AG08395 (cell line): ENCODE data around the gene FOXP4.

Experiments used
- DNase-seq: peaks from one replicate; pipeline ENCODE4 v3.0.0; 2012; ENCODE audit warnings: mixed read lengths, low spot score

FOXP4 gene

DNA sequence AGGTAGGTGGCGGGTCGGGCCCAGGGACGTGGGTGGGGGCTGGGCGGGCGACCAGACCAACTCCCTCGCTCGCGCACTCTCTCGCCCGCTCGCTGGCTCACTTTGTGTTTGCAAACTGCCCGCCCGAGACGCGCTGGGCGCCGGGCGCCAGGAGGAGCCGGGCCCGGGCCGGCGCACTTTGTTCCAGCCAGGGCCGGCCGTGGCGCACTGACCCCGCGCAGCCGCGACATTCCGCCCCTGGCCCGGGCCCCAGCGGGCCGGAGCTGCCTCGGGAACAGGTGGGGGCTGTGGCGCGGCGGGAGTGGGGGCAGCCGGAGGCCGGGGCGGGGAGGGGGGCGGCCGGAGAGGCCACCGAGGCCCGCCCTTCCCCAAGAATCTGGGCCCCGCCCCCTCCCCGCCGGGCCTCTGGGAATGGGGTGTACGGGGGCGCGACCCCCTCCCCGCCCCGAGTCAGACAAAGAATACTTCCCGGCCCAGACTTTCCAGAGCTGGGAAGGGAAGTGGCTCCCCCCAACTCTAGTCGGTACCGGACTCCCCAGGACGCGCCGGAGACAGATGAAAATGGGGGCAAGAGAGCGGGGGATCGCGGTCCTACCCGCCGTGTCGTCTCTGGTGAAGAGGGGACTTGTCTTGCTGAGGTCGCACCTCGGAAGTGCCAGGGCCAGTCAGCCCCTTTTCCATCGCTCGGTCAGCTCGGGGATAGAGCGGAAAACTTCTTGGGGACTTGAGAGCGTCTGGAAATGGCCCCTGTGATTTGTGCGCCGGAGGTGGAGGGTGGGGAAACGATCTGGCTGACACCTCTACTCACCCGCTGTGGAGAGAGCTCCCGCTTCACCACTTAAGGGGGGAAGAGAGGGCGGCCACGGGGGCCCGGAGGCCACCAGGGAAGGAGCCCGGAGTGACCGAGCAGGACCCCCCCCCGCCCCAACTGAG is 951 bp downstream of the FOXP4 start:
- peak; percentile 18 for DNase-seq

DNA sequence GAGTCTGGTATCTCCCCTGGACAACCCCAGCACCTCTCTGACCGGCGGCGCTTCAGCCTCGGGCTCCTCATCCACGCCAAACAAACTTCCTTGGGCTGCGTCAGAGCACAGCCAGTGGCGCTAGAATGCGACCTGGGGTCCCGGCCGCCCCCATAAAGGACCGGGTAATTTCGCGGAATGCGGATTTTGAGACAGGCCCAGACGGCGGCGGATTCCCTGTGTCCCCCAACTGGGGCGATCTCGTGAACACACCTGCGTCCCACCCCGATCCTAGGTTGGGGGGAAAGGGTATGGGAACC is 1.6 kb downstream of the FOXP4 start:
- no peak for DNase-seq

DNA sequence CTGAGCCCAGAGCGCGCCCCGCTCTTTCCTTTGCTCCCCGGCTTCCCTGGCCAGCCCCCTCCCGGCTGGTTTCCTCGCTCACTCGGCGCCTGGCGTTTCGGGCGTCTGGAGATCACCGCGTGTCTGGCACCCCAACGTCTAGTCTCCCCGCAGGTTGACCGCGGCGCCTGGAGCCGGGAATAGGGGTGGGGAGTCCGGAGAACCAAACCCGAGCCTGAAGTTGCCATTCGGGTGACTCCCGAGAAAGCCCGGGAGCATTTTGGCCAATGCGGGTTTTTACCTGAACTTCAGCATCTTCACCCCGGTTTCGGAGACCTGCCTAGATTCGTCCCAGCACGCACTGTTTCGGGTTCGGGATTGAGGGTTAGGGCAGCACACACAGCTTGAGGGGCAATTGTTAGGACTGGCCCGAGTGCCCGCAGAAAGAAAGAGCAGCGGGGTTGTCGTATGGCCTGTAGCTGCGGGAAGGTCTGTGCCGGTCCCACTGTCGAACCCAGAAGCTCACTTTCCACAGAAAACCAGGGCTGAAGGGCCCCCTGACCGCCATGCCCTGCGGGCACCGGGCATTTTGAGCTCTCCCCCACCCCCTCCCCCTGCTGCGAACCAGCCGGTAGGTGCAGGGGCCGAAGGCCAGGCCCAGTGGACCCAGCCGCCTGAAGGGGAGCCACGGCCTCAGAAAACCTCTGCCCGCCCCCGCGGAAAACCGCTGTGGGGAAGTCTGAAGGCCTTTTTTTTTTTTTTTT is 2.1 kb downstream of the FOXP4 start:
- DNase-seq, result no peak

DNA sequence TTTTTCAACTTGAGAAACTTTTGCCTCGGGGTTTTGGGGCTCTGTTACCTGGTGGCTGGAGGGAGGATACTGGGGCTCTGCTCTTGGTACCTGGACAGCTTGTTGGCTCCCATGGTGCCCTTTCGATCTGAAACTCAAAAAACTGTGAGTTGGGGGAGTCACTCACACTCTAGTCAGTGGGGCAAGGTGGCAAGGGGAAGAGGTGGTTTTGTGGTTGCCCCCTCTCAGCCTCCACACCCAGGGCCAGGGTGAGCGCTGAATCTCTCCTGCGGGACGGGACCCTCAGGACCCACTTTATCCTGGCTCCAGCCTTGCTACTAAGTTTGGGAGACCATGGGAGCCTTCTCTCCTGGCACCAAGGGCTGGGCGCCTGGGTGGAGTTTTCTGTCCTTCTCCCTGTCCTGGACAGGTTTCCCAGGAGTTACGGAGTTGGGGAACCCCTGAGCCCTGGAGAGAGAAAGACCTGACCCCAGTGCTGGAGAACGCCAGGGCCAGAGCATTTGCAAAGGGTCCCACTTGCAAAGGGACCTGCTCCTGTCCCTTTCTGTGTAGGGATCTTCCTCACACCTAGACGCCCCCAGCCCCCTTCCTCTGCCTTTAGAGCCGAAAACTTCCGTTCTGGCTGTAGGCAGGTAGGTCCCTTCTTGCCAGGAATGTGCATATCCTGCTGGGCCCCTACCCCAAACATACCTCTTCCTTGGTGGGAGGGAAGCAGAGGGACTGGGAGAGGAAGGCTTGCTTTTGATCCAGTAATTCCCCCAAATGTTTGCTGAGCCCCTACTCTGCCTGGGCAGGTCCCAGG is 2.9 kb downstream of the FOXP4 start:
- DNase-seq, result no peak

DNA sequence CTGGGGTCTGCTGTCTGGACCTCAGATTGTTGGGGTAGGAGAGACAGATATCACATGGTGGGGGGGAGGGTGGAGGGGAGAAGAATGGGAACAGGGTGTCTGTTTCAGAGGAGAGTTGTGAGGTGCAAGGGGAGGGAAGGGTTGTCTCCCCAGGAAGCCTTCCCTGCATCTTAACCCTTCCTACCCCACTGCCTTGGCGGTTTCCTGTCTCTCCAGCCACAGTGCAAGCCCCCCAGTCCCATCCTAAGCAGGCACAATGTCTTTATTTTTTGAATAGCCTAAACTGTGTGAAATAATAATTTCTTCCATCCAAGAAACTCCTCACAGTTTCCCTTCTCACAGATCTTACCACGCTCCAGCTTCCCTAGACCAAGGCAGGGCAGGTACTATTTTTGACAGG is 3.5 kb downstream of the FOXP4 start:
- no peak for DNase-seq

DNA sequence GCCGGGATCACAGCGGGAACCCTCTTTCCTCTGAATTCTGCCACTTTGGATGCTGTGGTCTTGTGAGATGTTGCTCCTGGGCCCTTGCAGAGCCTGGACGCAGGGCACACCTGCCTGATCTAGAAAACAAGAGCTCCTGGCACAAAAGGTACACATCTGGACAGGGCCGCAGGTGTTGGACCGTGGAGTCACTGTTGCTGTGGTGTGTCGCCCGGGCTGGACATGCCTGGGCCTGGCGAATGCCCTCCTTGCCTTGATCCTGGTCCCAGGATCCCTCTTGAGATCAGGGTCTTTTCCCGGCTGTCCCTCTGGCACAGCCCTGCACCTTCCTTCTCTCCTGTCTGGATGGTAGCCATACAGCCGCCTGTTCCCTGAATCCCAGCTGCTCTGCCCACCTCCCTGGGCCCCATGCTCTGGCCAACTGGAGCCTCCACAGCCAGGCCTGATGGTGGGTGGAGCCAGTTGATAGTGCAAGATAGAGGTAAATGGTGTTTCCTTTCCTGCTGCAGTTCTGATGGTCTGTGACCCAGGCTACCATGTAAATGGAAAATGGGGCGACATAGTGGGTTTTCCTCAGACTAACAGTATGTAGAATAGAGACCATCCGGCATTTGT is 5.0 kb downstream of the FOXP4 start:
- DNase-seq, result no peak

DNA sequence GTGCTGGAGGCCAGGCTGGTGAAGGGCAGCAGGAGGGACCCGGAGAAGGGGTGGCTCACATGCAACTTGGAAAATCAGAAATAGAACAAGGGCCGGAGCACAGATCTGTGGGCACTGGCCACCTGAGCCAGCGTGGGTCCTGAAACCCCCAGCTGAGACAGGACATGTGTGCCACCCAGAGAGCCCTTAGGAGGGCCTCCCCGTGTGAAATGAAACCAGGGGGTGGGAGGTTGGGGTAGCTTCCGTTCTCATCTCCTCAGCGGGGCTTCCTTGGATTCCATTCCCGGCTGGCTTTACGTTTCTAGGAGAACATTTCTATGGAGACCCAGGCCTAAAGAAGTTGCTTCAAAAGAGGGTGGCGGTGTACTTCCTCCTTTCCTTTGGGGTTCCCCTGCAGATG is 5.7 kb downstream of the FOXP4 start:
- DNase-seq, result no peak

DNA sequence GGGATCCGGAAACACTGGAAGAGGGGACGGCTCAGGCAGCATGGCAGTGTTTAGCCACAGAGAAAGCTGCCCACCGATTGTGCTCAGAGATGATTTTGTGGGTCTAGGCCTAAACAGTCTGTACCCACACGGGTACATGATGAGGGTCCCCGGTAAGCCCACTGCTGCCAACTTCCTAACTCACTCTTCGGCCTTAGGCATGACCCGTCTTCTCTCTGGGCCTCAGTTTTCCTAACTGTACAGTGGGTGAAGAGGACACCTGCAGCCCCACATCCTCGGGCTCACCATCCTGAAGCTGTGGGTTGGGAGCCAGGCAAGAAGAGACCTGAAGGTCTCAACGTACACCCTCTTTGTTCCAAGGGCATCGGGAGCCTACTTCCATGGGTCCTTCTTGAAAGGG is 6.5 kb downstream of the FOXP4 start:
- no peak for DNase-seq

DNA sequence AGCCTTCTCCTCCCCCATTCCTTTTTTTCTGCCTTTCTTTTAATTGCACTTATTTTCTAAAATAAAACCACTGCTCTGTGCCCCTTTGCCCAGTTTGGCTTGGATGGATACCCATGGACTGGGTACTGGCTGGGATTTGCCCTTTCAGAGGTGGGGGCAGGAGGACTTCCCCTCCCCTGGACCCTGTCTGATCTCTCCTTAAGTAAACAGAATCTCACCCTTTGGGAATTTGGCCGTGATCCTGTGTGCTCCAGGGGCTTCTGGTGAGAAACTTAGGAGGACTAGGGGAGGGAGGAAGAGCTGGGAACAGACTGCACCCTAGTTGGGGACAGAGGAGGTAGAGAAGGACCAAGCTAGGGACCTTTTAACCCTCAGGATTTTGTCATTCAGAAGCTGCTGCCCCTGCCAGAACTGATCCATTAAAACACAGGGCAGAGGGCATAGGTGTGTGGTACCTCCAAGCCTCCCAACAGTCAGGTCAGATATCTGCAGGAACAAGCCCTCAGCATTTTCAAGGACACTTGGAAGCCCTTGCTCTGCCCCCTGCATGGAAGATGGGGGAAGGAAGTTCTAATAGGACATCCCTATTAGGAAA is 7.3 kb downstream of the FOXP4 start:
- no peak for DNase-seq

DNA sequence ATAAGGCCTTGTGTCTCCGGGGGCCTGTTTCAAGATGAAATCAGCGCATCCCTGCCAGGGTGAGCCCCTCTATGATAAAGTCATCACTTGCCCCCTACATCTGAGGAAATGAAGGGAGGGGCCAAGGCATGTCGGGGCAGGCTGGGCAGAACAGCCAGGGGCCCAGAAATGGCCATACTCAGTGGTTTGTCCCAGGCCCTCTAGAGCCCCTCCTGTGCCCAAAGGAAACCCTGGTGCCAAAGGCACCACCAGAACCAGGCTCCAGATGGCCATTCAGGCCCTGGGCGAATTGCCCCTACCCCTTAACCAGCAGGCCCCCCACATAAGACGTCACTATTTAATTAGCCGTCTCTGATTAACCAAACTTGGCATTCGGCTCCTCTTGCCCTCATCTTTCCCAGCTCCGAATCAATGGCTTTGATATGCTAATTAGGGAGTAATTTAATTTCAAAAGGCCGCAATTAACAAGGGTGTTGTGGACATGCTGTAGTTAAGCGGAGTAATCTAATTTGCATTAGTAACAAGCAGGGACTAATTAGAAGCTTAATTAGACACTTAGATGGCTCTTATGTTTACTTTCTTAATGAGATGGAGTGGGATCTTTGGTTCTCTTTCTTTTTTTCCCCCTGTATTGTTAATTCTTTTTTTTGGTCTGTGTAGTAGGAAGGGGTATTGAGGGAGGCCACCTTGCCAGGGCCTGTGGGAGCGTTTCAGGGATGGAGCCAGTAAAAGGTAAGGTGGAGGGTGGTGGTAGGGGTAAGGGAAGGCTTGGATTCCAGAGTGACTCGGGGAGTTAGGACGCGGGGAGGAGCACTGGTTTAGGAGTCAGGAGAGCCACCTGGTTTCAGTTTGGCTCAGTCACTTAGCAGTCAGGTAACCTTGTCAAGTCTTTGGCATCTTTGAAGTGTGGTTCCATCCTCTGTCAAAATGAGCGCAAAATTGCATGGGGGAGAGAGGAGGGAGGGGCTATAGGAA is 9.4 kb downstream of the FOXP4 start:
- DNase-seq, result no peak

DNA sequence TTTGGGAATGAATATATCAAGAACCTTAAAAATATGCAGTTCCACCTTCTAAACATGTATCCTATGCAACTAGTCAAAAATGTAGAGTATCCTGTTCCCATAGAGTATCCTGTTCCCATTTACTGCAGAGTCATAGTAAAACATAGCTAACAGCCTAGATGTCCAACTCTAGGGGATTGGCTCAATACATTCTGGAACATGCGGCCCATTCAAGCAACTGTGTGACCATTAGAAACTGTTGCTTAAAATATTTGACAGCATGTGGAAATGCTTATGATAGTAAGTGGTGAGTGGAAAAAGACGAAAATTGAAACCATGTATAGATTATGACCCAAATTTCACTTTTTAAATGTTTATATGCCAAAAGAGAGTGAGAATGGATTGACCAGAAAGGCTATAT is 11.2 kb downstream of the FOXP4 start:
- DNase-seq, result no peak

DNA sequence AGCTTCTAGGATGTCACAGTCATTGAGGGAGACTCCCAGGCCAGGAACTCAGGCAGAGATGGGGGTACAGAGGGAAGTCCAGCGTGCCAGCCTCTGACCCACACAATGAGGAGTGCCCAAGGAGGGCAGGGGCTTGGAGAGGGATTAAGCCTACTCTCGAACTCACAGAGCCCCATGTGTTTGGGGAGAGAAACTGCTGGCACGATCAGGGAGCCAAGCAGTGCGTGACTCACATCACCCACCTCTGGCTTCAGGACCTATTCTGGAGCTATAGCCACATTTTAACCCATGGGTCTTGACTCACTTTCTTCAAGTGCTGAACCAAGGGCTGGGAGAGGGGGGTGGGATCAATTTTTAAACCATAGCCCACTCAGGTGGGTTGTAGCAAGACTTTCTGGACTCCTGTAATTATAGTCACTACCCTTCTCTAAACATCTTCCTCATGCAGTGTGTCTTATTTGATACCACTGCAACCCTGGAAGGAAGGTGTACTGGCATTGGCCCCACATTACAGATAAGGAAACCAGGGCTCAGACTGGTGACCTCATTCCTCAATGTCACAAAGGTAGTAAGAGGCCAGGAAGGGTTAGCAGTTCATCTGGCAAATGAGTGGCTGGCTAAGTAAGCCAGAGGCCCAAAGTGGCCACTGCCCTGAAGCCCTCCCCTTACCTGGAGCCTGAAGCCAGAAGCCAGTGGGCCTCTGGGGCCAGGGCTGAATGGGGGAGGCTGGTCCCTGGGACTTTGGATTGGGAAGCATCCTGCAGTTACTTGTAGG is 12.0 kb downstream of the FOXP4 start:
- DNase-seq, result no peak

DNA sequence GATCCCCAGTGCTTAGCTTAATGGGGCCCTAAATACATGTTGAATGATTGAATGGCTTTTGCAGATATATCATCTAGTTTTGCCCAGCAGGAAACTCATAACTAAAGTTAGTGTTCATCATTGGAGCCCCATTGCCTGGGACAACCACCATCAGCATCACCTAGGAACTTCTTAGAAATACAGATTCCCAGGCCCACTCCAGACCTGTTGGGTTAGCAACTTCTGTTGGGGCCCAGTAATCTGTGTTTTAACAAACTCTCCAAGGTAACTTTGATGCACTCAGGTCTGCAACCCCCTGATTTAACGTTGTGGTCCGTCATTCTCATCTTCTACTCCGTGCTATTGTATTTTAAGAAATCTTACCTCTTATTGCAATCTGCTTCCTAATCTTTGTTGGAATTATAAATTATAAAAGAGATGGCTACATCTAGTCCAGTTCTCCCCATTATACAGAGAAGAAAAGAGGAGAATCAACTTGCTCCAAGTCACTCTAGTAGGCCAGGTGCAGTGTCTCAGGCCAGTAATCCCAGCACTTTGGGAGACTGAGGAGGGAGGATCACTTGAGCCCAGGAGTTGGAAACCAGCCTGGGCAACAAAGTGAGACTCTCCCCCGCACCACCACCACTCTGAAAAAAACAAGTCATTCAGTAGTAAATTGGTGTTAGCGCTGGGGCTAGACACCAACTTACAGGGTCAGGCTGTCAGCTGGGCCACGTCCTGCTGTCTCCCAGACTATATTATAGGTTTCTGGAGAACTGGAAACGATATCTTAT is 13.7 kb downstream of the FOXP4 start:
- no peak for DNase-seq

DNA sequence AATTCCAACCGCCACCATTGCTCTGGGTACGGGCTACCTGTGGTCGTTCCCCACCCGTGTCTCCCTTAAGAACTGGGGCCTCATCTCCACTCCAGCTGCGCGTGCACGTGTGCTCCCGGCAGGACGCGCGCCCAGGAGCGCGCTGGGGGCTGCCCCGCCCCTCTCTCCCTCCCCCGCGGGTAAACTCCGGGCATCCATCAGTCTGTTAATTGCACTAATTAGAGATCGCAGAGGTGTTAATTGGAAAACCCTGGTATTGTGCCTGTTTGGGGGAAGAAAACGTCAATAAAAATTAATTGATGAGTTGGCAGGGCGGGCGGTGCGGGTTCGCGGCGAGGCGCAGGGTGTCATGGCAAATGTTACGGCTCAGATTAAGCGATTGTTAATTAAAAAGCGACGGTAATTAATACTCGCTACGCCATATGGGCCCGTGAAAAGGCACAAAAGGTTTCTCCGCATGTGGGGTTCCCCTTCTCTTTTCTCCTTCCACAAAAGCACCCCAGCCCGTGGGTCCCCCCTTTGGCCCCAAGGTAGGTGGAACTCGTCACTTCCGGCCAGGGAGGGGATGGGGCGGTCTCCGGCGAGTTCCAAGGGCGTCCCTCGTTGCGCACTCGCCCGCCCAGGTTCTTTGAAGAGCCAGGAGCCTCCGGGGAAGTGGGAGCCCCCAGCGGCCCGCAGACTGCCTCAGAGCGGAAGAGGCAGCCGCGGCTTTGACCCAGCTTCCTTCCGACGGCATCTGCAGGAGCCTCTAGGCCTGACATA is 14.4 kb downstream of the FOXP4 start:
- DNase-seq, result peak; percentile 68

DNA sequence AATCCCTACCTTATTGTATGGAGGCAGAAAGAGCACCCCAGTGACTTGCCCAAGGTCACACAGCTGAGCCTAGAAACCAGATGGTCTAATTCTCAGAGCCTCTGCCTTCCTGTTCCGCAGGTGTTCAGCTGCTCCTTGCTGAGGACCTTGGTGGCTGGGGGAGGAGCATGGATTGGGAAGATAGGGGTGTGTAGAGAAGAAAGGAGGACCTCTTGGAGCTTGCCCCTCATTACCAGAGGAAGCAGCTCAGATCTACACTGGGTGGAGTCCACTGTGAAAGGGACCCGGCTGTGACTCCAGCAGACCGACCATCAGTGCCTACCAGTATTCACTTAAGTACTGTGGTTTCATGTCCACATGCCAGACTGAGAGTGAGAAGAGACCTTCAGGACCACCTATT is 15.2 kb downstream of the FOXP4 start:
- no peak for DNase-seq

DNA sequence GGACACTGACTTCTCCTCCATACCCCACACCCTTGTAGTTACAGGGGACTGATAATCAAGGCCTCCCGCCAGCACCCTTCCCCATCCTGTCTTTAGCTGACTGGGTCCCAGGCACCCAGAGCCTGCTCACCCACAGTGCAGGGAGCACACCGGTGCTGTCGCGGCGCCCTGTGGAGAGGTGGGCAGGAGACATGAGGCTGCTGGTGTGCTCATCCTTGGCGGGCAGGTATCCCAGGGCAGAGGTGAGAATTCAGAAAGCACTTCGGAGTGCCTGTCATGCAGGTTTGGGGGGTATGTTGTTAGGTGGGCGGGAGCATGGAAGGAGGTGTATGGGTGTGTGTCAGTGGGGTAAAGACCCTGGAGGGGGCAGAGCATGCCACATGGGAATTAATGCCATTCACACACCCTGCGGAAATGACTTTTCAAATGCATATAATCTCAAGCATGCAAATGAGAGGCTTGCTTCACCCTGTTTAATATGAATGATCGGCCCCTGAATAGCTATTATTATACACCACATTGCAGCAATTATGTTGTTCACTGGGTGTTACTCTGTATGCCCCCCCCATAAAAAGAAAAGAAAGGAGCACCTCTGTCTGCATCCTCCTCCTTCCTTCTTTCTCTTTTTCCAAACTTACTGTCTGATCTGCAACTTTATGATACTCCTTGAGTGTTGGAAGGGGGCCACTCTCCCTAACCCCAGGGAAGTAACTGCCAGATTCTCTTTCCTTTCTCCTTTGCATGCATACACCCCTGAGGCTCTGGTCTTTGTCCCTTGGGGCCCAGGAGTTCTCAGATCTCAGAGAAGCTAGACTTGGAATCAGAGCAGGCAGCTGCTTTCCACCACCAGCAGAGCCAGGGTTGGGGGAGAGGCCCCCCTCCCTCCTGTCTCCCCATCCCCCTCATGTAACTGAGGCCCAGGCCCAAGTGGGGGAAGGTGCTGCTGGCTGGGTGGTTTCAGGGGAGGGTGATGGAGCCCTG is 16.0 kb downstream of the FOXP4 start:
- DNase-seq, result no peak
